HepG2 (cell line): ENCODE measurements around the gene PSMB3. TPM values are rescaled to one million over a fixed set of nuclear protein-coding genes. Genes with fewer than 3 reads are reported as not detected.

Experiments
- ATAC-seq: fragments of 200-7000 bp; cut with Tn5 transposase; 3 replicates; pipeline ENCODE4 v1.9.1; 2020; ENCODE audit warnings: mild to moderate bottlenecking, moderate library complexity
- BruUV-seq: library from RNA; stranded (reverse); fragments of 400-500 nt; replicated peaks from 2 replicates; lab custom pipeline; 2021; lab: Mats Ljungman, UMichigan
- CTCF ChIA-PET: fragments of 300-600 bp; formaldehyde crosslinking; extraction: SDS; loops from one replicate; lab custom pipeline; 2021; ENCODE audit warnings: low total read pairs, inconsistent platforms, low intra/inter-chr PET ratio; lab: Yijun Ruan, JAX
- POLR2A ChIA-PET: fragments of 350-600 bp; sonication (Branson Sonifier 250); formaldehyde crosslinking; loops from one replicate; lab custom pipeline; 2020; ENCODE audit warnings: antibody characterized with exemption, inconsistent platforms; lab: Yijun Ruan, JAX
- DNase-seq: peaks from one replicate; pipeline ENCODE4 v3.0.0-alpha.2; 2015; ENCODE audit warnings: low spot score
- FAIRE-seq: peaks from 3 replicates; lab custom pipeline; 2011; peaks lifted over from hg19 to GRCh38; lab: Jason Lieb, UNC
- H2AFZ ChIP-seq: one replicate; pipeline ENCODE4 v1.6.1; 2011; ENCODE audit warnings: low read length, inconsistent platforms
- H3K27ac ChIP-seq: fragments of 300-600 bp; 3 replicates; pipeline ENCODE4 v1.8.0; 2011; ENCODE audit warnings: mixed run types, mild to moderate bottlenecking, mixed read lengths, low read length, inconsistent platforms; ENCODE audit not compliant: insufficient read depth; ENCODE audit errors: extremely low read length
- H3K27me3 ChIP-seq, 2 experiments: fragments of 200-600 bp in 1 of 2; 2 replicates in 1 of 2; 3 replicates in 1 of 2; pipeline versions ENCODE4 v1.6.0 to v1.8.0; 2011; ENCODE audit warnings: low read length in 2 of 2, mild to moderate bottlenecking in 2 of 2, moderate library complexity in 2 of 2, inconsistent platforms in 1 of 2; ENCODE audit not compliant: insufficient read depth in 2 of 2, control insufficient read depth in 1 of 2
- H3K36me3 ChIP-seq, 2 experiments: fragments of 200-600 bp in 1 of 2; replicated peaks in 1 of 2; 2 replicates in 1 of 2; 3 replicates in 1 of 2; pipeline versions ENCODE4 v1.5.1 to v1.8.0; 2011; ENCODE audit warnings: low read length in 2 of 2, inconsistent platforms in 1 of 2; ENCODE audit not compliant: insufficient read depth in 2 of 2, control insufficient read depth in 1 of 2
- H3K4me1 ChIP-seq: 2 replicates; pipeline ENCODE4 v1.5.1; 2012; ENCODE audit warnings: low read length, inconsistent platforms; ENCODE audit not compliant: insufficient read depth
- H3K4me2 ChIP-seq: 2 replicates; pipeline ENCODE4 v1.6.0; 2011; ENCODE audit warnings: low read depth, low read length, inconsistent platforms
- H3K4me3 ChIP-seq, 3 experiments: fragments of 200-600 bp in 1 of 3; sonication (generic), shearing (Covaris generic) in 1 of 3; replicated peaks in 1 of 3; 2 replicates each; pipeline ENCODE4 v1.5.1; 2011 to 2016; ENCODE audit warnings: low read length in 3 of 3, inconsistent platforms in 2 of 3, low read depth in 2 of 3, mild to moderate bottlenecking in 2 of 3, control low read depth in 1 of 3, mixed read lengths in 1 of 3; ENCODE audit not compliant: insufficient read depth in 1 of 3
- H3K79me2 ChIP-seq: one replicate; pipeline ENCODE4 v1.6.1; 2011; ENCODE audit warnings: low read length, inconsistent platforms; ENCODE audit not compliant: insufficient read depth
- H3K9ac ChIP-seq: 2 replicates; pipeline ENCODE4 v1.6.0; 2011; ENCODE audit warnings: mild to moderate bottlenecking, low read depth, low read length, inconsistent platforms; ENCODE audit not compliant: insufficient read depth
- H3K9me3 ChIP-seq: 2 replicates; pipeline ENCODE4 v1.5.1; 2012; ENCODE audit warnings: mild to moderate bottlenecking, low read length
- H4K20me1 ChIP-seq: 2 replicates; pipeline ENCODE4 v1.6.0; 2011; ENCODE audit warnings: inconsistent platforms, mild to moderate bottlenecking, low read length, moderate library complexity; ENCODE audit not compliant: insufficient read depth
- FOXA1 ChIP-seq, 2 experiments: fragments of 450-650 bp in 1 of 2; sonication (generic) in 1 of 2; formaldehyde crosslinking in 1 of 2; IDR thresholded peaks; 2 replicates each; pipeline versions ENCODE4 v1.4.0 to v1.6.1; 2016 to 2020; ENCODE audit warnings: missing genetic modification reagents in 1 of 2
- POLR2G ChIP-seq: fragments of 200-400 bp; formaldehyde crosslinking; IDR thresholded peaks from 2 replicates; pipeline ENCODE4 v1.6.1; 2018; ENCODE audit warnings: mild to moderate bottlenecking, low read depth, low read length, moderate library complexity
- RFX1 ChIP-seq: fragments of 450-650 bp; IDR thresholded peaks from 2 replicates; pipeline ENCODE4 v1.6.1; 2017
- TFDP1 ChIP-seq: IDR thresholded peaks from 2 replicates; pipeline ENCODE4 v1.6.1; 2016; ENCODE audit warnings: missing compliant biosample characterization, missing genetic modification reagents, borderline replicate concordance
- ZBTB33 ChIP-seq: sonication (generic); formaldehyde crosslinking; IDR thresholded peaks from 2 replicates; pipeline ENCODE4 v1.4.0; 2020; ENCODE audit warnings: missing genetic modification reagents
- ZNF281 ChIP-seq: sonication (generic); formaldehyde crosslinking; IDR thresholded peaks from 2 replicates; pipeline ENCODE4 v1.4.0; 2020; ENCODE audit warnings: missing genetic modification reagents, borderline replicate concordance
- ZNF572 ChIP-seq: sonication (generic); formaldehyde crosslinking; IDR thresholded peaks from 2 replicates; pipeline ENCODE4 v1.5.1; 2020; ENCODE audit warnings: mild to moderate bottlenecking, missing genetic modification reagents
- ZNF609 ChIP-seq: sonication (generic); formaldehyde crosslinking; IDR thresholded peaks from 2 replicates; pipeline ENCODE4 v1.4.0; 2020; ENCODE audit warnings: mild to moderate bottlenecking, missing genetic modification reagents, borderline replicate concordance
- WGBS: methylation state at CpG from one replicate; pipeline ENCODE4 v1.1.6; 2017; ENCODE audit warnings: low lambda C conversion rate; 5-methylcytosine and 5-hydroxymethylcytosine counted together
- in situ Hi-C: cut with HindIII; loops from 2 replicates; pipeline ENCODE4 v1.10.0; 2017; ENCODE audit warnings: low pct_unique_long_range_greater_than_20kb; ENCODE audit not compliant: extremely low pct_ligation_motif_present
- intact Hi-C: fragments of 100-400 bp; cut with micrococcal nuclease; formaldehyde crosslinking; loops from one replicate; pipeline ENCODE4 v1.10.0; 2022; ENCODE audit not compliant: unreplicated experiment
- polyA plus RNA-seq, 8 experiments: library from polyadenylated mRNA; depleted of rRNA in 3 of 8; stranded (reverse) in 7 of 8; unstranded in 1 of 8; fragments of >200 nt; fragmentation: Illumina TruSeq in 4 of 8; extraction: Trizol in 4 of 8; gene quantifications; 2 replicates each; pipeline versions ENCODE4 v1.2.1 to v1.2.3, GENCODE V29; 2011 to 2016; ENCODE audit warnings: low read depth in 4 of 8, missing spikeins in 1 of 8, mixed read lengths in 1 of 8; ENCODE audit not compliant: insufficient read depth in 1 of 8
- total RNA-seq, 5 experiments: library from RNA; depleted of rRNA; stranded (reverse); fragments of >200 nt; fragmentation: Illumina TruSeq; extraction: Trizol; gene quantifications; 2 replicates each; pipeline ENCODE4 v1.2.3, GENCODE V29; 2016; ENCODE audit warnings: low read depth in 1 of 5

Gene PSMB3
- total and polyA plus RNA-seq, 2 of the 13 experiments (the other 11 are each of a cell fraction or from before 2014, with no cell fraction given), result 366 to 517 TPM

GRCh38 chr17:38743556-38744171, 8.9 kb upstream of the PSMB3 start:
- Histone ChIP-seq H3K9me3 (no peaks in the 10 kb centered on the region), H2AFZ (no peak overlapping the region), H3K4me3 (no peak overlapping the region), H3K27me3 (no peaks in the 10 kb centered on the region), H3K27ac (no peak overlapping the region), H4K20me1 (peaks cover 30% of the 10 kb centered on the region), H3K4me1 (peaks cover 57% of the 10 kb centered on the region), H3K36me3 (peaks cover 17 to 35% of the 10 kb centered on the region in 2 experiments), H3K4me2 (0 out of 2 replicates have a peak overlapping the region, but pooled peaks have one; percentile 7), H3K9ac (no peak overlapping the region), H3K79me2 (peaks cover 75% of the 10 kb centered on the region)
- FAIRE-seq (no peak), DNase-seq (no peak), ATAC-seq (no peak)
- intact Hi-C loops (no loop called here), in situ Hi-C loops (no loop called here)
- TF ChIP-seq RFX1 (no peak), ZBTB33 (CRISPR knock-in tag) (peak; percentile 69; the same call in 1 of the 2 replicates), TFDP1 (CRISPR knock-in tag) (no peak), FOXA1 (IDR thresholded peaks at IDR 0.05) (no peak), FOXA1 (CRISPR knock-in tag; IDR thresholded peaks at IDR 0.05) (peak; percentile 51), ZNF609 (CRISPR knock-in tag) (no peak), POLR2G (0 out of 2 replicates have a peak, but pooled peaks have one; percentile 25), ZNF572 (CRISPR knock-in tag) (0 out of 2 replicates have a peak, but pooled peaks have one; percentile 59), ZNF281 (0 out of 2 replicates have a peak, but pooled peaks have one; percentile 17)
- no TSS peak for BruUV-seq
- ChIA-PET CTCF (no interaction called here), POLR2A (interaction anchor here (3.8 kb wide), 2 partner anchors 9 to 12 kb away, joined by 27 to 39 read pairs; partner anchors contain the start of gene CISD3)
- WGBS, result 85% methylated on average over 4 of the region's 4 CpGs
